ENCODE results near the gene BRCA2. TPM values are rescaled to one million over a fixed set of nuclear protein-coding genes. Genes with fewer than 3 reads are reported as not detected.

The BRCA2 gene
- total RNA-seq, 1 donor from 2014 or later: 14.7 TPM

DNA sequence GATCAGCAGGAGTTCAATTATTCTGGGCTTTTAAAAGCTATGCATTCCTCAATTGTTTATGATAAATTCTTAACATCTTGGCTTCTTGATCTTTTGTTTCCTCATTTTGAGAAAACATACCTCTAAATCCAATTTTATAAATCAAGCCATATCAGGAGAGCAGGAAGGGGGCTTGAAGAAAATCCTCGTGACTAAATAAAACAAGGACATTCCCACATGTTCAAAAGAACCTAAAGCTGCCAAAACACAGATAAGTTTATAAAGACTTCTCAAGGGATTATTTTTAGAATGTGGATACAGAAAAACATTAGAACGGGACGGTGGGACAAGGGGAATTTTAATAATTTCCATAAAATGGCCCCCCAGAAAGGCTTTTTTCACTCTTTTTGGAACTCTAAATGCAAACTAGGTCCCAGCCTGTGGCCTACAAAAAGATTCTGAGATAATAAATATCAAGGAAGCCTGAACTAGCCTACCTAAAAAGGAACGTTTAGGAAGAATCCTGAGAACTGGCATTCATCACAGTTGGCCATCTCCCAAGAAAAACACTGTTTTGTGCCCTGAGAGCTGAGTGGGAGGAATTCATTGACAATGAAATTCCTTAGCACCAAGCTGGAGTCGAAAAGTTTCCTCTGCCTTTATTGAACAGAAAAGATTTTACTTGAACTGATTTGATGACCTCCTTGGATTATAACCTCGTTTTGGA is 30.2 kb upstream of the BRCA2 start:
- TF ChIP-seq, protein P1, sequence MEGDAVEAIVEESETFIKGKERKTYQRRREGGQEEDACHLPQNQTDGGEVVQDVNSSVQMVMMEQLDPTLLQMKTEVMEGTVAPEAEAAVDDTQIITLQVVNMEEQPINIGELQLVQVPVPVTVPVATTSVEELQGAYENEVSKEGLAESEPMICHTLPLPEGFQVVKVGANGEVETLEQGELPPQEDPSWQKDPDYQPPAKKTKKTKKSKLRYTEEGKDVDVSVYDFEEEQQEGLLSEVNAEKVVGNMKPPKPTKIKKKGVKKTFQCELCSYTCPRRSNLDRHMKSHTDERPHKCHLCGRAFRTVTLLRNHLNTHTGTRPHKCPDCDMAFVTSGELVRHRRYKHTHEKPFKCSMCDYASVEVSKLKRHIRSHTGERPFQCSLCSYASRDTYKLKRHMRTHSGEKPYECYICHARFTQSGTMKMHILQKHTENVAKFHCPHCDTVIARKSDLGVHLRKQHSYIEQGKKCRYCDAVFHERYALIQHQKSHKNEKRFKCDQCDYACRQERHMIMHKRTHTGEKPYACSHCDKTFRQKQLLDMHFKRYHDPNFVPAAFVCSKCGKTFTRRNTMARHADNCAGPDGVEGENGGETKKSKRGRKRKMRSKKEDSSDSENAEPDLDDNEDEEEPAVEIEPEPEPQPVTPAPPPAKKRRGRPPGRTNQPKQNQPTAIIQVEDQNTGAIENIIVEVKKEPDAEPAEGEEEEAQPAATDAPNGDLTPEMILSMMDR (IDR thresholded peaks at IDR 0.05; ENCODE audit: unreplicated experiment): no peak
- Mint-ChIP-seq H3K9me3 (ENCODE audit: low read depth) (no peaks in the 10 kb centered on the region), H3K36me3 (ENCODE audit: insufficient read depth) (no peaks in the 10 kb centered on the region), H3K27me3 (no peaks in the 10 kb centered on the region), H3K4me3 (ENCODE audit: low read depth) (no peak overlapping the region), H3K27ac (no peak overlapping the region), H3K4me1 (ENCODE audit: low read depth) (no peaks in the 10 kb centered on the region)
- no peak for DNase-seq (ENCODE audit: low spot score, unreplicated experiment)

DNA sequence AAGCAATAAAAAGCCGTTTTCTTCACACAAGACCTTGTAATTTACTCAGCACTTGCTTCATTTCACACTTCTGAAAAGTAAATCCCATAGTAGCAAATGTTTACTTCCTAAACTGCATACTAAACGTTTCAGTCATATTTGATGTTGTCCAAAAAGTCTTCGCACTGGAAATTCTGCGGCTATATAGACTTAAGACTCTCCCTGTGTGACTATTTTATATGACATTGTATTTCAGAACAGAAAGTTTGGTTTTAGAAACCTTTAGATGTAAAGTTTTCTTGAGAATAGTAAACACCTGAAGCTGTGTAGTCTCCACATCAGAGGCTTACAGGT is 29.7 kb upstream of the BRCA2 start:
- Mint-ChIP-seq H3K4me3 (ENCODE audit: low read depth) (no peak overlapping the region), H3K9me3 (ENCODE audit: low read depth) (no peaks in the 10 kb centered on the region), H3K27me3 (no peaks in the 10 kb centered on the region), H3K36me3 (ENCODE audit: insufficient read depth) (no peaks in the 10 kb centered on the region), H3K4me1 (ENCODE audit: low read depth) (no peaks in the 10 kb centered on the region), H3K27ac (no peak overlapping the region)
- TF ChIP-seq, protein P1 (IDR thresholded peaks at IDR 0.05; ENCODE audit: unreplicated experiment): no peak
- DNase-seq (ENCODE audit: low spot score, unreplicated experiment): no peak

DNA sequence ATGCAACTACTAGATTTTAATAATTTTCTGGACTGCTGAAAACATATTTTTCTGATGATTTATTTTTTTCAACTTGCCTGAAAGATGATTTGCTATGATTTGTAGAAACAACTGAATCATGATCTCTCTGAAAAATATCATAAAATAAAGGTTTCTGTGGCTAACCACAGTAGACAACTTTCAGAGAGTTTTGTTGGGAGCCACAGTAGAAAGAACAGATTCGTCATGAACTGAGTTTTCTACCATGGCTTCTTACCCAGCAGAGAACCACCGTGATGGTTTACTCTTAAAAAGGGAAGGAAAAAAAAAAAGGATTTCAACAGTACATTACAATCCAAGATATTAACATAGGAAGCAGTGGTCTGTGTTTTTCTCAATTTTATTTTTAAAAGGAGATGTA is 18.1 kb upstream of the BRCA2 start:
- TF ChIP-seq, protein P1 (IDR thresholded peaks at IDR 0.05; ENCODE audit: unreplicated experiment): no peak
- H3K9me3 Mint-ChIP-seq (ENCODE audit: low read depth): no peaks in the 10 kb centered on the region
- H3K4me1 Mint-ChIP-seq (ENCODE audit: low read depth): no peaks in the 10 kb centered on the region
- no peak overlapping the region for H3K27ac Mint-ChIP-seq
- no peak for DNase-seq (ENCODE audit: low spot score, unreplicated experiment)
- peaks cover 7% of the 10 kb centered on the region for H3K27me3 Mint-ChIP-seq
- H3K4me3 Mint-ChIP-seq (ENCODE audit: low read depth): no peak overlapping the region
- H3K36me3 Mint-ChIP-seq (ENCODE audit: insufficient read depth): no peaks in the 10 kb centered on the region

DNA sequence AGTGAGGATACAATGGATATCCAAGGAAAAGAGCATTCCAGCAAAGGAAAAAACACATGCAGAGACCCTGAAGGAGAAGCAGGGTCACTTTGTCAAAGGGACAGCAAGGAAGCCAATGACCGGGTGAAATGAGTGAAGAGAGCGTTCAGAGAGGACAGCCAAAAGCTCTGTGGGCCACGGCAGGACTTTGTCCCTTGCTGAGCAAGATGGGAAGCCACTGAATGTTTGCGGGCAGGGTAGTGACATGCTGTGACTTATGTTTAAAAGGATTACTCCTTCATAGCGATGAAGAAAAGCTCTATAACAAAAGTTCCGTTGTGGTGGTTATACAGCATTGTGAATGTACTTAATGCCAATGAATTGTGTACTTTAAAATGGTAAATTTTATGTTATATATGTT is 16.6 kb upstream of the BRCA2 start:
- Mint-ChIP-seq H3K36me3 (ENCODE audit: insufficient read depth) (no peaks in the 10 kb centered on the region), H3K27ac (no peak overlapping the region), H3K4me3 (ENCODE audit: low read depth) (no peak overlapping the region), H3K4me1 (ENCODE audit: low read depth) (no peaks in the 10 kb centered on the region), H3K27me3 (peaks cover 7% of the 10 kb centered on the region), H3K9me3 (ENCODE audit: low read depth) (no peaks in the 10 kb centered on the region)
- no peak for DNase-seq (ENCODE audit: low spot score, unreplicated experiment)
- TF ChIP-seq, protein P1 (IDR thresholded peaks at IDR 0.05; ENCODE audit: unreplicated experiment): no peak

DNA sequence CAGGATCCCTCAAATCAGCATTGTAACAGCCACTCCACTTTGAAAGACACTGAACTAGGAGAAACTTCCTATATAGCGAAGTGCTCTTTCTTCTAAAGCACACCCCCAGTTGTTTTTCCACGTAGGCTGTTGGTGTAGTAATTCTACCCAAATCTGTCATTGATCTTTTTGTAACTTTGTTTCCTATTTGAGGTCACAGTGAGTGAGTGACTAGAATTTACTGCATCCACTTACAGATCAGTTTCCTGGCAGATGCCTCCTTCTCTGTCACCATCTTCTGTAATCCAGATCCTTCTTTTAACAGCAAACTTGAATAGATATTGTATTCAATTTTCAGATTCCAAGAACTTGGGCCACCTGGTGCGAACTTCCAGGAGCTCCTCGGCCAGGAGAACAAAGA is 15.4 kb upstream of the BRCA2 start:
- peaks cover 7% of the 10 kb centered on the region for H3K27me3 Mint-ChIP-seq
- TF ChIP-seq, protein P1 (IDR thresholded peaks at IDR 0.05; ENCODE audit: unreplicated experiment): no peak
- H3K9me3 Mint-ChIP-seq (ENCODE audit: low read depth): no peaks in the 10 kb centered on the region
- no peak overlapping the region for H3K4me3 Mint-ChIP-seq (ENCODE audit: low read depth)
- no peak overlapping the region for H3K27ac Mint-ChIP-seq
- H3K4me1 Mint-ChIP-seq (ENCODE audit: low read depth): no peaks in the 10 kb centered on the region
- DNase-seq (ENCODE audit: low spot score, unreplicated experiment): no peak
- H3K36me3 Mint-ChIP-seq (ENCODE audit: insufficient read depth): no peaks in the 10 kb centered on the region

All from progenitor cell of endocrine pancreas (in vitro differentiated cells).